CD1c-positive myeloid dendritic cell (primary cell): ENCODE data around the gene ABCE1.

Source experiments
- DNase-seq: peaks from one replicate; pipeline ENCODE4 v3.0.0-alpha.2; 2016; ENCODE audit errors: extremely low spot score

ABCE1 gene

DNA sequence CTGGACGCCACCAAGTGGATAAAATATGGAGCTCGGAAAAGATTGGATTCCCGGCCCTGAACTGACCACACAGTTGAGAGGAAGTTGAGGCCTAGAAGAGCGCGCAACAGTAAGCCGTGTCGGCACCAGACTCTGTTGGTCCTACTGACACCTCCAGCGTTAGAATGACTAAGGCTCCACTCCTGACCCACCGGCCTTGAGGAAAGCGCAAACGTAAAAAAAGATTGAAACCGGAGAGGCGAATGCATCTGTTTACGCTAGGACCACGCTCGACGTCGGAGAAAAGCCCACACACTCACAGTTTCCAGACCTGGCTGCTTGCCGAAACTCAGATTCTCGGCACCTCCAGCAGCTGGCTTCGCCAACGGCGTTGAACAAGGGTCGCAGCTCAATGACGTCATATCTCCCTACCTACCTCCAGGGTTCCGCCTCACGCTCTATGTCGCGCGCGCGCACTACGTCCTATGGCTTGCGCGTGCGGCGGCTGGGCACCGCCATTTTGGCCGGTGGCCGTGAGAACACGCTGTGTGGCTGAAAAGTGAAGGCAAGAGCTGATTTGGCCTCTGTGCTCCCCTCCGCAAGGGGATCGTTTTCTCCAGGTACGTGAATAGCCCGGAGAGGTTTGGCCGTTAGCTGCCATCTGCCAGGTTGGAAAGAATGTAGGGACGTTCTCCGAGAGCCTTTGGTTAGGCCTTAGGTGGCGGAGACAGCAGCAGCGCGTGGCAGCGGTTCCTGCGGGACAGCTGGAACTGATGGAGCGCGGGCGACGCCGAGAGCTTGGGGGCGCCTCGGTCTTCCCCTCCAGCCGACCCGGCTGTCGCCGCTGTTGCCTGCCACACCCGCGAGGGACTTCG, at the start of gene ABCE1, which contains the start of gene ANAPC10:
ABCE1 (plus strand) TSS at position 491 of the 854 bp plus-strand sequence. CDS start 6,102 bp downstream, outside the sequence.
ANAPC10 (minus strand) TSS at position 376 of the 854 bp plus-strand sequence. CDS start 2,097 bp downstream, outside the sequence.
- DNase-seq: peak; percentile 99

DNA sequence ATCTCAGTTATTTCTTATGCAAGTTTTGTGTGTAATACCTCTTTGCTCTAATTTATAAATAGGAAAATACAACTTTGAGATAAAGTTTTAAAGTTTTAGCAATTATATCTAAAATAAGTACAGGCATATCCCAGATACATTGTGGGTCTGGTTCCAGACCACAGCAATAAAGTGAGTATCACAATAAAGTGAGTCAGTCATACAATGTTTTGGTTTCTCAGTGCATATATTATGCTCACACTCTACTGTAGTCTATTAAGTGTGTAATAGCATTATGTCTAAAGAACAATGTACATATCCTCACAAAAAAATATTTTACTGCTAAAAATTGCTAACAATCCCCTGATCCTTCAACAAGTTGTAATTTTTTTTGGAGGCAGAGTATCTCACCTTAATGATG, 49.3 kb upstream of the ABCE1 start:
- no peak for DNase-seq

DNA sequence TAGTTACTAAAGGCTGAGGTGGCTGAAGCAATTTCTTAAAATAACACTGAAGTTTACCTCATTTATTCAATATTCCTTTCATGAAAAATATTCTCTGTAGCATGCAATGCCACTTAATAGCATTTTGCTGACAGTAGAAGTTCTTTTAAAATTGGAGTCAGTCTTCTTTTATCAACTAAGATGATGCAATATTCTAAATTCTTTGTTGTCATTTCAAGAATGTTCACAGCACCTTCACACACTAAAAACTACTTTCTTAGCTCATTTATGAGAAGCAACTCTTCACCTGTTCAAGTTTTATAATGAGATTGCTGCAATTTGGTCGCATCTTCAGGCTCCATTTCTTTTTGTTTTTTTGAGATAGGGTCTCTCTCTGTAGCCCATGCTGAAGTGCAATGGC, 48.9 kb upstream of the ABCE1 start:
- no peak for DNase-seq

DNA sequence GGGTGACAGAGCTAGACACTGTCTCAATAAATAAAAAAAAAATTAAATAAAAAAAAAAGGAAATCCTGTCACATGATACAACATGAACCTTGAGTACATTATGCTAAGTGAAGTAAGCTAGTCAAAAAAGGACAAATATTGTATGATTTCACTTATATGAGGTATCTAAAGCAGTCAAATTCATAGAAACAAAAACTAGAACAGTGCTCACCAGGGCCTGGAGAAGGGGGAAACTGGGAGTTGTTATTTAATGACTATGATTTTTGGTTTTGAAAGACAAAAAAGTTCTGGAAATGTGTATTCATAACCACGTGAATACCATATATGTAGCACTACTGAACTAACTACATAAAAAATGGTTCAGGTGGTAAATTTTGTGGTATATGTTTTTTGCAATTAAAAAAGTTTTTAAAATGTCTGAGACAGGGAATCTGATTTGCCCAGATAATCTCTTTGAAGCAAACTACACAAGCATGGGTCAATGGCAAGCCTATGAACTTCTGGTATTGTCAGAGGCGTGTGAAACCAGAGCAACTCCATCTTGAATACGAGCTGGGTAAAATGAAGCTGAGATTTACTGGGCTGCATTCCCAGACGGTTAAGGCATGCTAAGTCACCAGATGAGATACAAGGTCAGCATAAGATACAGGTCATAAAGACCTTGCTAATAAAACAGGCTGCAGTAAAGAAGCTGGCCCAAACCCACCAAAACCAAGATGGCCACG, 42.4 kb upstream of the ABCE1 start:
- DNase-seq: no peak

DNA sequence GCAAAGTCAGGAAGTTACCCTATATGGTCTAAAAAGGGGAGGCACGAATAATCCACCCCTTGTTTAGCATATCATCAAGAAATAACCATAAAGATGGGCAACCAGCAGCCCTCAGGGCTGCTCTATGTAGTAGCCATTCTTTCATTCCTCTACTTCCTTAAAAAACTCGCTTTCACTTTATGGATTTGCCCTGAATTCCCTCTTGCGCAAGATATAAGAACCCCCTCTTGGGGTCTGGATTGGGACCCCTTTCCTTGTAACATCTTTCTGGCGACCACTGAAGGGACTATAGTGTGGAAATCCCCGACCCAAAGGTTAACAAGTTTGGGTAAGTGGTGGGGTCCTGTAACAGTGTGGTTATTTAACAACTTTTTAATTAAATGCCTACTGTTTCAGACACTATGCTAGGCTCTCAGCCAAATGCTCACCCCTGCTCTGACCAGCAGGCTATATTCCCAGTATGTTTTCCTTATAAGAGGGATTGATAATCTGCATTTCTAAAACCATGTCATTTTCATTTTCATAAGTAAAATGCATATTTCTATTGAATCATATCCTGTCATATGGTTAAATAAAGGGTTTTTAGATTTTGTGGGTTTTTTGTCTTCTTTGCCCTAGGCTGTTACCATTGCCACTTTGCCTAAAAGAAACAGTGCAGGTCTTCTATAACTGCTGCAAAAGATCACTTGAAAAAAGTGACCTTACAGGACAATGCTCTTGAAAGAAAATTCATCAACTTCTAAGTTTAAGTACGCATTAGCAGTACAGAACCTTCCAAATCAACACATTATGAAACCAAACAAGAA, 41.6 kb upstream of the ABCE1 start:
- no peak for DNase-seq

DNA sequence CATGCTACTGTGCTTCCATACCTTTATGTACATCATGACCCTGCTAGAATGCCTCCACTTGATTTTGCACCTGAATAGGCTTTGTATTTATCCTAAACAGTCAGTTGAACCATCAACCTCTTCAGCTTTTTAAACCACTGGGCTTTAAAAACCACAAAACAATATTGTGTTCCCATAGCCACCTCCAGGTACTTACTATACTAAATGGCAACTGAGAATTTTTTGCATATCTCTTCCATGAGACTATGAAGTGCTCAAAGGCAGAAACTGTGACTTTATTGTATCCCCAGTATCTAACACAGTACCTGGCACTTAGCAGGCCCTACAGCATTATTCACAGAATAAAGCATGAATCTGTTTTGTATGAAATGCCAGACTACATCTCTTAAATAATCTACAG, 39.9 kb upstream of the ABCE1 start:
- DNase-seq: no peak

DNA sequence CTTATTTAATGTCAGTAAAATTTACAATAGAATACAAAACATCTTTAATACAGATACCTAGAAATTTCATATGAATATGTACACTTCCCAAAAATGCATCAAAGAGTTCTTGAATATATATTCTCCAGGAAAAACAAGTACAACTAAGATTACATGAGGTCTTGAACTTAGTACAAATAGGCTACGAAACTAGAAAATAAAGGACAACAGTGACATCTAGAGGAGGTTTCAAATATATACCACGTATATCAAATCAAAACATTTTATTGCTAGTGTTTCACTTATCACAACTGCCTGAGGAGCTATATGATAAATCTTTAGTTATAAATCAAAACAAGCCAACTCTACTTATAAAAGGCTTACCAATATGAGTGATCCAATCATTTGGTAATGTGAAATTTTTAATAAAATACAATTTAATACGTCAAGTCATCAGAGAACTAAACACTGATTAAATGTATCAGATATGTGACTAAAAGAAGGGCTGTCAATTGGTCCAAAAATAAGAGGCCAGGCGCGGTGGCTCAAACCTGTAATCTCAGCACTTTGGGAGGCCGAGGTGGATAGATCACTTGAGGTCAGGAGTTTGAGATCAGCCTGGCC, 36.7 kb upstream of the ABCE1 start:
- peak; percentile 59 for DNase-seq

DNA sequence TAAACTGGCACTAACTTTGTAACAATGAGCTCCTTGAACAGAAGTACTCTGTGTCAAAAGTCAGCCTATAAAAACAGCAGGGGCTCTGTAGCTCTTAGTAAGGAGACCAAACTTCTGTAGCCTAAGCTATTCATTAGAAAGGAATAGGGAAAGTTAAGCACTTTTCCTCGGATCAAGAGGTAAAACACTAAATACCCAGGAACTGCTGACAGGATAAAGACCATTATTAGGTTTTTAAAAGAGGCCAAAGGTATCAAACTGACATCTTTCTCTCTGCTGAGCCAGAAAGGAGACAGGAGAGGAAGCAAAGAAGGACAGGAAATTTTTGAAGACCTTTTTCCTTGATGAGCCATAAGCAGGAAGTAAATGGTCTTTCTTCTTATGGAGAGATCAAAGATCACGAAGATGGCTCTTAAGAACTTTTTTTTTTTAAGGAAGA, 32.0 kb upstream of the ABCE1 start:
- DNase-seq: no peak

DNA sequence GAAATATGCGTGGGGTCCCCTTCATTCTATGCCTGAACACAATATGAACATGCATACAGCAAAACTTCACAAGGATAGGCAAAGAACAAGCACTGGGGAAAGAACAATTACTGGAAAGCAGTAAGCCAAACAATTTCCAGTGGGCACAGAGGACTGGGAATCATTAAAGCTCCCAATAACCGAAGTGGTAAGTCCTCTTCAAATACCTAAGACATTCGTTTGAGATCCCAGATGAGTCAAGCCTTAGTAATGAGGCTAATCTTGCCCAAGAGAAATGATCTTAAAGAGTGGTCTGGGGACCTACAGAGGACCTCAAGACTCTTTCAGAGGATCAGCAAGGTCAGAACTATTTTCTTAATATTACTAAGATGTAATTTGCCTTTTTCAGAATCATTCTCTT, 28.8 kb upstream of the ABCE1 start:
- DNase-seq: no peak

DNA sequence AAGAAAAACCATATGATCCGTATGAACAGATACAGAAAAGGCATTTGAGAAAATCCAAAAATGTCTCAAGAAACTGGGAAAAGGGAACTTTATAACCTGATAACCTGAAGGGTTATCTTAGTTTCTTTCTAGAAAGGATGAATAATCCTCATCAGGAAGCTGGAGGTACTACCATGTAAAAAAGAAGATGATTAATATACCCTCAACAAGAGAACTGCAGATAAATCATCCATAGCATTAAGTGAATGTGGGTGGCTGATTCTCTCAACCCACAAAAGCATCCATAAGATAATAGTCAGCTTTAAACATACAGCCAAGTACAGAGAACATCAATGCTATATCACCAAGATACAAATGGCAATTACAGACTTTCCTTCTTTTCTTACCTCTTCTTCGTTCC, 26.6 kb upstream of the ABCE1 start:
- DNase-seq: no peak

DNA sequence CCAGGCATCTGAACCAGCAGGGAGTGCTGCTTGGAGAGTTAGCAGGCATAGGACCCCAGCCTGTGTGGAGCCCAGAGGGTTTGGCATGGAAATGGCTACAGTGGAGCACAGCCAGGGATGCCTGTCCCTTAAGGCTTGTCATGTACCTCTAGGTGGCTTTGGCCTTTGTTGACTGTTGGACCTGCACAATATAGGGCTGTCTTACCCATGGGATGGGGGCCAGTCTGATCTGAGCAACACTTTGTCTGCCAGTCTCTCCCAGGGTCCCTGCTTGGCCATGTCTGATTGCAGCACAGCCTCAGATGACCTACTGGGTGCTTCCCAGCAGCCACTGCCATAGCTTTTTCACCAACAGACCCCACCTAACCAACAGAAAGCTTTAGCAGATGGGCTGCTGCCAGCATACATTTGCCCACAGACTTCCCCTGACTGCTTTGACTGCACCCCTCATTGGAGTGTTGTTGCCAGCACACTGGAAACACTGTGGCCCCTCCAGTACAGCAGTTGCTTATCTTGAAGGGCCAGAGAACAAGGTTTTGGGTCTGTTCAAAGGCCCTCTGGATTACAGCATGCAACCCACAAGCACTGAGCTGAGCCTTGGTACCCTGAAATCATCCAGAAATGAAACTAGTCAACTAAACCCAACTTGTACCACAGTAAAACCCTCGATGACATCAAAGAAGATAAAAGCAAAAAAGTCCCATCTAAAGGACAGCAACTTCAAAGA, 22.2 kb upstream of the ABCE1 start:
- DNase-seq: no peak

DNA sequence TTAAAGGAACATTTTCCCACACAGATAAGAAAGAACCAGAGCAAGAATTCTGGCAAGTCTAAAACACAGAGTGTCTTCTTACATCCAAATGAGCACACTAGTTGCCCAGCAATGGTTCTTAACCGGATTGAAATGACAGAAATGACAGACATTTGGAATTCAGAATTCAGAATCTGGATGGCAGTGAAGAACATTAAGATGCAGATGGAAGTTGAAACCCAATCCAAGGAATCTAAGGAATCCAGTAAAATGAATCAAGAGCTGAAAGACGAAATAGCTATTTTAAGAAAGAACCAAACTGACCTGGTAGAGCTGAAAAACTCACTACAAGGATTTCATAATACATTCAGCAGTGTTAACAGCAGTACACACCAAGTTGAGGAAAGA, 21.6 kb upstream of the ABCE1 start:
- no peak for DNase-seq

DNA sequence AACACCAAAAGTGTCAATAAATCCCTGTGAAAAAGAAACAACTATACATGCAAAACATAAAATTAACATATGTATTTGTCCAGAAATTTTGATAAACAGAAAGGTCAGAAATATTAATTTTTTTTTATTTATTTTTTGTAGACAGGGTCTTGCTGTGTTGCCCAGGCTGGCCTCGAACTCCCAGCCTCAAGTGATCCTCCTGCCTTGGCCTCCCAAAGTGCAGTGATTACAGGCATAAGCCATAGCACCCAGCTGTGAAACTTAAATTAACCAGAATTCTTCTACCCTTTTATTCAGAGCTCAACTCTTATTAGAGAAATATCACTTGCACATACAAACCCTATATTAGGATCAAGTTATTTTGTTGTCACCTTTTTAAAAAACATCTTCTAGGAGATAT, 16.4 kb upstream of the ABCE1 start:
- no peak for DNase-seq

DNA sequence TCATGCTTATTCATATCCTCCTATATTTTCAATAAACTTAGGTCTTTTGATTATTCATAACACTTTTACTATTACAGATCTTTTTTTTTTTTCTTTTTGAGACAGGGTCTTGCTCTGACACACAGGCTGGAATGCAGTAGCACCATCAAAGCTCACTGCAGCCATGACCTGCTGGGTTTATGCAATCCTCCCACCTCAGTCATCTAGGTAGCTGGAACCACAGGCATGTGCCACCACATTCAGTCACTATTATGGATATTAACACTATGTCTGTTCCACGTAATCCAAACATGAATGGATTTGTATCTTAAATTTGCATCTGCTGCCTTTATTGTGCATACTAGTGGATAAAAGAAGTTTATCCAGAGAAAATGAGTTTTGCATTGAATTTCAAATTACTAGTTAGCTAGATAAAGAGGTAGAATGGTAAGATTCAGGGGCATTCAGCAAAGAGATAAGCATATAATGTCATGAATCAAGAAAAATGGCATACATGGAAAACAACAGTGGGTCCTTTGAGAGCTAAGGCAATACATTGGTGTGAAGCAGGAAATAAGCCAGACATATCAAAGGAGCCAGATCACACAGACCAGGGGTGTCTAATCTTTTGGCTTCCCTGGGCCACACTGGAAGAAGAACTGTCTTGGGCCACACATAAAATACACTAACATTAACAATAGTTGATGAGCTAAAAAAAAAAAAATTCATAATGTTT, 14.1 kb upstream of the ABCE1 start:
- no peak for DNase-seq

DNA sequence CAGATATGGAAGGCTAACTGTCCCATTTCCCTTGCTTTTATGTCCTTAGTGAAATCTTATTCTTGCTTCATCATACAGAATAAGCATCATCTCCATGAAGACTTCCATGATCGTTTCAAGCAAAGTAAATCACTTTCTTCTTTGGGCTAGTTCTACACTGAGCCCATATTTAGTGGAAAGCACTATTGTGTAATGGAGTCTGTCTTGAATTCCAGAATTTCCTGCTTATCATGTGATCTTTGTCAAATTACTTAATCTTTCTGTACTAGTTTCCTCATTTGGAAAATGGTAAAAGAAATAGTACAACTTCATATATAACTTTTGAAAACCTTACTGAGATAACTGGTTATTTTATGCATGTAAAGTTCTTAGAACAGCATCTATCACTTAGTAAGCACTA, 7.7 kb upstream of the ABCE1 start:
- peak; percentile 17 for DNase-seq

DNA sequence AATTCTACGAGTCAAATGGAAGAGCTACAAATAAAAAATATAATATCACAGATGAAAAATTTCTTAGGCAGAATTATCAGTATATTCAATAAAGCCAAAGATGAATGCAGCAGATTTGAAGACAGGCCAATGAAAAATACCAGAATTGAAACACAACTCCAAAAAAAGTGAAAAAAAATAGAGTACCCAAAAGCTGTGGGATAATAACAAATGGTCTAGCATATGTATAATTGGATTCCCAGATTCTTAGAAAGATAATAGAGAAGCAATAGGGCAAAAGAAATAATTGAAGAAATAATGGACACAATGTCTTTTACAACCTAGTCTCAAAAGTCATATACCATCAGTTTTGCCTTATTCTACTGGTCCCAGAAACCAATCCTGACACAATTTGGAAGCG, 4.5 kb upstream of the ABCE1 start:
- DNase-seq: no peak

DNA sequence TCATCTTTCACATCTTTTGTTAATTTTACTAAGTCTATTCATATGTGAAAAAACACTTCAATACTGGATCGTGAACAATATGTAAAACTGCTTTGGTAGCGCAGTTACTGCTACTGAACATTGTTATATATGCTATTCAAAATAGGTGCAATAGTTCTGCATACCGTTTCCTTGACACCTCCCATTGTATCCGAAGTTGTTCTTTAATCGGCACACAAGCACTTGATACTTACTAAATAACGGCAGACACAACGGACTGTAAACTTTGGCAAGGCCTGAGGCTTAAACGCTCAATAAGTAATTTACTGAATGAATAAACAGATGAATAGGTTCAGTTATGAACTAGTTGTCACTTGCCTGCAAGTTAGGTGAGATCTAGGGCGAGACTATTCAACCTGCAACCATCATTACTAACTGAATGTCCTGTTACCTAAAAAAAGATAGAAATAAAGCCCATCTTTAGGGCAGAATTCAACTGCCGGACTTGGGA, 735 bp upstream of the ABCE1 start:
- no peak for DNase-seq

DNA sequence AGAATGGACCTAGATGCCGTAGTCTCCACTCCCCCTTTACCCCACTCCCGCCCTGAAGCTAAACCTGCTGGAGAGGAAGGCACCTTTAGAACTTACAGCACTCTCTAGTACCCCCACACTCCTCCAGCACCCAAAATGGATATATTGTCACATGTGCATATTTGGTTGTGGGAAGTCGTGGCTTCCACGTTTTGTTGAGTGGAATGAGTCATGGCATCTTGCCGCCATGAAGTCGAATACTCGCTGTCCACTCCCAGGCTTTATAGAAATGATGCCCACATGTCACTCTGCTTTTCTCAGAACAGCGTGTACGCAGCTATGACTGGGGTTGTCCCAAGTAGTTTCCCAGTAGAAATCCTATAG, 545 bp downstream of the ABCE1 start:
- DNase-seq: peak; percentile 87

DNA sequence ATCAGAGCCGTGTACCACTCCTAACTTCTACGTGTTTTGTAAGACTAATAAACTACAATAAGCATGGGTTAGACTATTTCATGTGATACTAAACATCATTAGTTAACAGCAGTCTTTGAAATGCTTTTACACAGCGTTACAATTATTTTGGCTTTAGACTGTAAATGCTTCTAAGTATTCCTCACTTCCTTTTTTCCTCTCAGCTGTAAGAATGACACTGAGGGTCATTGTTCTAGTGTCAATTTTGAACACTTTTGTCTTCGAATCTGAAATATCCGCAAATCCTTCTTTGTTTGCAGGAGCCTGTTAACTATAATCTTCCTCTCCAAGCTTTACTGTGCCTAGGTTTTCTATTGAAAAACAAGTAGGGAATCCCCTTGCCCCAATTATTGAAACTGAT, 1.5 kb downstream of the ABCE1 start:
- peak; percentile 32 for DNase-seq

DNA sequence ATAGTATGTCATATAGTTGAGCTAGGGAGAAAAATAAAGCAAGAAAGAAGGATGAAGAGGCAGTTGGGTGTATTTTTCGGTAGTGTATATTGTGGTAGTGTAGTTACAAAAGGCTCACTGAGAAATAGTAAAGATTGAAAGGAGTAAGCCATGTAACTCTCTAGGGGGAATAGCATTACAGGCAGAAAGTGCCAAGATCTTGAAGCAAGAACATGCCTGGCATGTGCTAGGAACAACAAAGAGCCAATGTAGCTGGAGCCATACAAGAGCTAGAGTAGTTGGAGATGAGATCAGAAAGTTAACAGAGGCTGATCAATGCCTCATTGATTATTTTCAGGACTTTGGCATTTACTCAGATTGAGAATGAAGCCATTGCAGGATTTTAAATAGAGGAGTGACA, 3.0 kb downstream of the ABCE1 start:
- DNase-seq: no peak
